ENCODE data around the gene SYCE1L.

GRCh38 chr16:77212741-77213541, 13.7 kb downstream of the SYCE1L start:
- no peak for TF ChIP-seq ZNF138 (tag by site-specific recombination; IDR thresholded peaks at IDR 0.05; ENCODE audit: borderline replicate concordance)
- TF ChIP-seq ZNF169 (tag by site-specific recombination; IDR thresholded peaks at IDR 0.05), result no peak
- no peak for TF ChIP-seq CTCF (tag by site-specific recombination; IDR thresholded peaks at IDR 0.05)
- no peak for TF ChIP-seq ZNF274 (IDR thresholded peaks at IDR 0.05; ENCODE audit: low read length)
- TF ChIP-seq ZNF274 (tag by site-specific recombination; IDR thresholded peaks at IDR 0.05; ENCODE audit: borderline replicate concordance), result no peak
- no peak for TF ChIP-seq KLF8 (tag by site-specific recombination; IDR thresholded peaks at IDR 0.05)
